Subcutaneous abdominal adipose tissue (tissue), 5 donors: ENCODE measurements around the gene ENKUR.

ENCODE experiments used
- H3K27ac ChIP-seq: one replicate; pipeline ENCODE4 v1.7.0; 2013; ENCODE audit warnings: low read depth, mild to moderate bottlenecking, inconsistent platforms, low read length, moderate library complexity
- H3K27me3 ChIP-seq, 5 donors: one replicate each; pipeline ENCODE4 v1.7.0; 2013; ENCODE audit warnings: low read length in 5 of 5, inconsistent platforms in 1 of 5; ENCODE audit not compliant: control insufficient read depth in 5 of 5, insufficient read depth in 4 of 5
- H3K36me3 ChIP-seq, 5 donors: one replicate each; pipeline ENCODE4 v1.7.0; 2013; ENCODE audit warnings: low read length in 5 of 5; ENCODE audit not compliant: control insufficient read depth in 5 of 5, insufficient read depth in 5 of 5
- H3K4me1 ChIP-seq, 5 donors: one replicate each; pipeline ENCODE4 v1.7.0; 2013; ENCODE audit warnings: low read length in 5 of 5, mild to moderate bottlenecking in 3 of 5, moderate library complexity in 1 of 5; ENCODE audit not compliant: control insufficient read depth in 5 of 5, insufficient read depth in 5 of 5
- H3K4me3 ChIP-seq, 5 donors: one replicate each; pipeline ENCODE4 v1.7.0; 2013; ENCODE audit warnings: low read length in 5 of 5, low read depth in 1 of 5
- H3K9ac ChIP-seq, 5 donors: one replicate each; pipeline ENCODE4 v1.7.0; 2013; ENCODE audit warnings: low read length in 5 of 5, mild to moderate bottlenecking in 4 of 5, moderate library complexity in 3 of 5
- H3K9me3 ChIP-seq, 5 donors: one replicate each; pipeline ENCODE4 v1.7.0; 2013; ENCODE audit warnings: low read length in 5 of 5; ENCODE audit not compliant: control insufficient read depth in 5 of 5
- donor health status: healthy.
- donor health status: healthy.
- donor health status: healthy.
- donor health status: healthy.
- donor health status: healthy.

ENKUR gene

GRCh38 chr10:24938076-24938475 is 77.9 kb downstream of the ENKUR start:
- H3K4me3 ChIP-seq = no peak overlapping the region

GRCh38 chr10:24935504-24936292 is 80.3 kb downstream of the ENKUR start:
- Histone ChIP-seq H3K27me3 (no peaks in the 10 kb centered on the region), H3K4me1 (peaks cover 0 to under 1% (median 0%) of the 10 kb centered on the region in 5 donors), H3K9me3 (no peaks in the 10 kb centered on the region), H3K36me3 (no peaks in the 10 kb centered on the region), H3K4me3 (no peak overlapping the region), H3K9ac (no peak overlapping the region), H3K27ac (no peak overlapping the region)

More at GRCh38 chr10:24938076-24938475, 77.9 kb downstream of the ENKUR start:
- Histone ChIP-seq H3K9ac (no peak overlapping the region), H3K36me3 (no peaks in the 10 kb centered on the region), H3K27me3 (no peaks in the 10 kb centered on the region), H3K4me1 (no peaks in the 10 kb centered on the region), H3K9me3 (no peaks in the 10 kb centered on the region), H3K27ac (no peak overlapping the region)
